WTC11 (cell line): ENCODE measurements around the gene NGDN.

Experiments
- NR3C1 ChIP-seq: sonication (generic); formaldehyde crosslinking; conservative IDR thresholded peaks from 2 replicates; pipeline ENCODE4 v1.8.1; 2023; ENCODE audit warnings: low read depth, mild to moderate bottlenecking, missing genetic modification reagents
- SMAD4 ChIP-seq: sonication (generic); formaldehyde crosslinking; IDR thresholded peaks from 2 replicates; pipeline ENCODE4 v1.8.0; 2022; ENCODE audit warnings: mild to moderate bottlenecking, missing genetic modification reagents

DNA sequence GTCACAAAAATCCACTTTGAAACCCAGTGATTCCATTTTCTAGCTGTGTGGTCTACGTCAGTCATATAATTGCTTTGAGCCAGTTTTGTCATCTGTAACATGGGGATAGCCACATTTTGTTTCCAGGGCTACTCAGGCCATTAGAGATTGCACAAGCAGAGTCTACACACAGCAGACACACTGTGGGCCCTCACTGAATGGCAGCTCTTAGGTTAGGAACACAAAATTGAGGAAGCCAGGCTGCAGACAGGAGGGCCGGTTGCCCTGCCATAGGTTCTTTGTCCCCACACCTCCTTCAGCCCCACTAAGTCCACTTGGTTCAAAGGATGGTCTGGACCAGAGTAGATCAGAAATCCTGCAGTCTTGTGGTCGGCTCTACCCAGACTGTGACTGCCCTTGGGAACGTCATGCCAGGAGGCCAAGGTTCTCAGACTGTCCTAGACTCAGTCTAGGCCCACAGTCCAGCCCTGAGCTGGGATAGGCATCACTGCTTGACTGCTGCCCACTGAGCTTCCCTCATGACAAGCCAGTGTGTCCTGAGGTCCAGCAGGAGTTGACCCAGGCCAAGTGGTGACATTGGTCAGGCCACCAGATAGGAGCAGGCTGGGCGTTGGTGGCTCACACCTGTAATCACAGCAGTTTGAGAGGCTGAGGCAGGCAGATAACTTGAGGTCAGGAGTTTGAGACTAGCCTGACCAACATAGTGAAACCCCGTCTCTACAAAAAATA lies 30.2 kb upstream of the NGDN start:
- TF ChIP-seq NR3C1 (CRISPR knock-in tag): no peak
- no peak for TF ChIP-seq SMAD4 (CRISPR knock-in tag)
